HG03095 (cell line): ENCODE results near the gene TMEM61.
"Not testable (repeated sequence)": the region's sequence is repeated elsewhere in the genome, so short reads cannot be mapped to it uniquely, and the experiment has no call there.

Source experiments
- ATAC-seq: cut with Tn5 transposase; IDR thresholded peaks from one replicate; pipeline ENCODE4 v1.9.1; 2021; ENCODE audit warnings: moderate library complexity; ENCODE audit not compliant: unreplicated experiment

The TMEM61 gene

GRCh38 chr1:54998677-54999076 lies 18.2 kb downstream of the TMEM61 start, which contains the start of gene BSND:
BSND (plus strand) TSS chr1:54998933; CDS start chr1:54999187, 254 bp downstream.
- no peak for ATAC-seq

- no peak for ATAC-seq
These were observed 20.0 kb downstream of the TMEM61 start for GRCh38 chr1:55000110-55001085.

- ATAC-seq: no peak
These were observed 20.9 kb downstream of the TMEM61 start for GRCh38 chr1:55001311-55001710.

GRCh38 chr1:55002686-55003085 lies 22.3 kb downstream of the TMEM61 start:
- ATAC-seq: no peak

- ATAC-seq: no peak
These were observed 25.1 kb downstream of the TMEM61 start for GRCh38 chr1:55005351-55006140.

- ATAC-seq: no peak
These were observed 26.5 kb downstream of the TMEM61 start for GRCh38 chr1:55006931-55007330.

GRCh38 chr1:55007625-55008024 lies 27.2 kb downstream of the TMEM61 start:
- ATAC-seq: no peak

- ATAC-seq: no peak
These were observed 29.9 kb downstream of the TMEM61 start for GRCh38 chr1:55010194-55010886.

GRCh38 chr1:55010887-55011217 lies 30.4 kb downstream of the TMEM61 start:
- ATAC-seq: no peak

GRCh38 chr1:55012661-55013060 lies 32.2 kb downstream of the TMEM61 start:
- ATAC-seq: no peak

- ATAC-seq: no peak
These were observed 34.7 kb downstream of the TMEM61 start for GRCh38 chr1:55015123-55015522.

GRCh38 chr1:55015731-55016620 lies 35.5 kb downstream of the TMEM61 start:
- ATAC-seq: no peak

- no peak for ATAC-seq
These were observed 38.0 kb downstream of the TMEM61 start for GRCh38 chr1:55018395-55018794.

GRCh38 chr1:55021942-55022546 lies 41.6 kb downstream of the TMEM61 start:
- ATAC-seq: peak; percentile 72

- not testable (repeated sequence) for ATAC-seq
These were observed 43.7 kb downstream of the TMEM61 start for GRCh38 chr1:55024163-55024562.

- ATAC-seq: not testable (repeated sequence)
These were observed 46.3 kb downstream of the TMEM61 start for GRCh38 chr1:55026682-55027081.

GRCh38 chr1:55031098-55031497 lies 50.7 kb downstream of the TMEM61 start:
- not testable (repeated sequence) for ATAC-seq

- no peak for ATAC-seq
These were observed 52.8 kb downstream of the TMEM61 start for GRCh38 chr1:55033265-55033614.

- no peak for ATAC-seq
These were observed 54.2 kb downstream of the TMEM61 start for GRCh38 chr1:55034476-55035133.
